CD4-positive, CD25-positive, alpha-beta regulatory T cell (primary cell): ENCODE measurements around the gene RIC1. TPM values are rescaled to one million over a fixed set of nuclear protein-coding genes. Genes with fewer than 3 reads are reported as not detected.
A peak's percentile ranks its signal among the peaks of the same experiment; 100 is the strongest.
"Not testable (repeated sequence)": the region's sequence is repeated elsewhere in the genome, so short reads cannot be mapped to it uniquely, and the experiment has no call there.

Source experiments
- ATAC-seq, 2 donors: fragments of 150-1000 bp; cut with Tn5 transposase; one replicate each; pipeline ENCODE4 v1.10.0; 2021; ENCODE audit warnings: low read depth in 2 of 2, moderate number of reproducible peaks in 2 of 2, moderate library complexity in 1 of 2
- DNase-seq, 3 donors: peaks; one replicate each; pipeline versions ENCODE4 v3.0.0 to v3.0.0-alpha.2; 2012 to 2022; ENCODE audit warnings: mixed read lengths in 1 of 3
- H3K27ac ChIP-seq: one replicate; pipeline ENCODE4 v1.7.0; 2013; ENCODE audit warnings: mild to moderate bottlenecking, low read length; ENCODE audit not compliant: insufficient read depth, poor library complexity, severe bottlenecking
- H3K27me3 ChIP-seq: one replicate; pipeline ENCODE4 v1.7.0; 2013; ENCODE audit warnings: low read length; ENCODE audit not compliant: control insufficient read depth, insufficient read depth
- H3K36me3 ChIP-seq: one replicate; pipeline ENCODE4 v1.7.0; 2013; ENCODE audit warnings: mild to moderate bottlenecking, low read length, moderate library complexity; ENCODE audit not compliant: control insufficient read depth, insufficient read depth
- H3K4me1 ChIP-seq: 2 replicates; pipeline ENCODE4 v1.7.0; 2013; ENCODE audit warnings: mild to moderate bottlenecking, low read length; ENCODE audit not compliant: insufficient read depth, control insufficient read depth, poor library complexity, severe bottlenecking
- H3K4me3 ChIP-seq: one replicate; pipeline ENCODE4 v1.7.0; 2013; ENCODE audit warnings: low read depth, mild to moderate bottlenecking, low read length, moderate library complexity
- H3K9me3 ChIP-seq, 2 experiments: 1 replicate in 1 of 2; 2 replicates in 1 of 2; pipeline ENCODE4 v1.7.0; 2013; ENCODE audit warnings: low read length in 2 of 2, mild to moderate bottlenecking in 1 of 2, moderate library complexity in 1 of 2; ENCODE audit not compliant: control insufficient read depth in 2 of 2
- H3K27ac Mint-ChIP-seq, 3 donors: one replicate each; pipeline ENCODE4 v1.8.0; 2020 to 2022; ENCODE audit warnings: mild to moderate bottlenecking in 3 of 3, mixed read lengths in 3 of 3, moderate library complexity in 2 of 3
- H3K27me3 Mint-ChIP-seq: one replicate; pipeline ENCODE4 v1.8.0; 2022; ENCODE audit warnings: mild to moderate bottlenecking, mixed read lengths
- H3K36me3 Mint-ChIP-seq: one replicate; pipeline ENCODE4 v1.8.0; 2020; ENCODE audit warnings: mixed read lengths
- H3K4me1 Mint-ChIP-seq, 4 donors: one replicate each; pipeline ENCODE4 v1.8.0; 2020 to 2022; ENCODE audit warnings: mixed read lengths in 4 of 4, mild to moderate bottlenecking in 1 of 4
- H3K4me3 Mint-ChIP-seq, 4 donors: one replicate each; pipeline ENCODE4 v1.8.0; 2020 to 2022; ENCODE audit warnings: mild to moderate bottlenecking in 4 of 4, mixed read lengths in 4 of 4, moderate library complexity in 3 of 4
- H3K9me3 Mint-ChIP-seq, 7 donors: one replicate each; pipeline ENCODE4 v1.8.0; 2020 to 2022; ENCODE audit warnings: mixed read lengths in 7 of 7, mild to moderate bottlenecking in 3 of 7, moderate library complexity in 2 of 7
- polyA plus RNA-seq, 4 donors: library from polyadenylated mRNA; unstranded; fragments of 300-500 nt; fragmentation: Illumina TruSeq; gene quantifications; one replicate each; pipeline ENCODE4 v1.2.3, GENCODE V29; 2021
- total RNA-seq: library from RNA; stranded (reverse); gene quantifications from one replicate; pipeline ENCODE4 v1.2.3, GENCODE V29; 2022

Gene RIC1, protein sequence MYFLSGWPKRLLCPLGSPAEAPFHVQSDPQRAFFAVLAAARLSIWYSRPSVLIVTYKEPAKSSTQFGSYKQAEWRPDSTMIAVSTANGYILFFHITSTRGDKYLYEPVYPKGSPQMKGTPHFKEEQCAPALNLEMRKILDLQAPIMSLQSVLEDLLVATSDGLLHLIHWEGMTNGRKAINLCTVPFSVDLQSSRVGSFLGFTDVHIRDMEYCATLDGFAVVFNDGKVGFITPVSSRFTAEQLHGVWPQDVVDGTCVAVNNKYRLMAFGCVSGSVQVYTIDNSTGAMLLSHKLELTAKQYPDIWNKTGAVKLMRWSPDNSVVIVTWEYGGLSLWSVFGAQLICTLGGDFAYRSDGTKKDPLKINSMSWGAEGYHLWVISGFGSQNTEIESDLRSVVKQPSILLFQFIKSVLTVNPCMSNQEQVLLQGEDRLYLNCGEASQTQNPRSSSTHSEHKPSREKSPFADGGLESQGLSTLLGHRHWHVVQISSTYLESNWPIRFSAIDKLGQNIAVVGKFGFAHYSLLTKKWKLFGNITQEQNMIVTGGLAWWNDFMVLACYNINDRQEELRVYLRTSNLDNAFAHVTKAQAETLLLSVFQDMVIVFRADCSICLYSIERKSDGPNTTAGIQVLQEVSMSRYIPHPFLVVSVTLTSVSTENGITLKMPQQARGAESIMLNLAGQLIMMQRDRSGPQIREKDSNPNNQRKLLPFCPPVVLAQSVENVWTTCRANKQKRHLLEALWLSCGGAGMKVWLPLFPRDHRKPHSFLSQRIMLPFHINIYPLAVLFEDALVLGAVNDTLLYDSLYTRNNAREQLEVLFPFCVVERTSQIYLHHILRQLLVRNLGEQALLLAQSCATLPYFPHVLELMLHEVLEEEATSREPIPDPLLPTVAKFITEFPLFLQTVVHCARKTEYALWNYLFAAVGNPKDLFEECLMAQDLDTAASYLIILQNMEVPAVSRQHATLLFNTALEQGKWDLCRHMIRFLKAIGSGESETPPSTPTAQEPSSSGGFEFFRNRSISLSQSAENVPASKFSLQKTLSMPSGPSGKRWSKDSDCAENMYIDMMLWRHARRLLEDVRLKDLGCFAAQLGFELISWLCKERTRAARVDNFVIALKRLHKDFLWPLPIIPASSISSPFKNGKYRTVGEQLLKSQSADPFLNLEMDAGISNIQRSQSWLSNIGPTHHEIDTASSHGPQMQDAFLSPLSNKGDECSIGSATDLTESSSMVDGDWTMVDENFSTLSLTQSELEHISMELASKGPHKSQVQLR (N-terminal part only)
- total RNA-seq: 29.9 TPM
- 1 to 10 TPM; 5.0 to 8.8 (median 6.4) TPM for polyA plus RNA-seq

DNA sequence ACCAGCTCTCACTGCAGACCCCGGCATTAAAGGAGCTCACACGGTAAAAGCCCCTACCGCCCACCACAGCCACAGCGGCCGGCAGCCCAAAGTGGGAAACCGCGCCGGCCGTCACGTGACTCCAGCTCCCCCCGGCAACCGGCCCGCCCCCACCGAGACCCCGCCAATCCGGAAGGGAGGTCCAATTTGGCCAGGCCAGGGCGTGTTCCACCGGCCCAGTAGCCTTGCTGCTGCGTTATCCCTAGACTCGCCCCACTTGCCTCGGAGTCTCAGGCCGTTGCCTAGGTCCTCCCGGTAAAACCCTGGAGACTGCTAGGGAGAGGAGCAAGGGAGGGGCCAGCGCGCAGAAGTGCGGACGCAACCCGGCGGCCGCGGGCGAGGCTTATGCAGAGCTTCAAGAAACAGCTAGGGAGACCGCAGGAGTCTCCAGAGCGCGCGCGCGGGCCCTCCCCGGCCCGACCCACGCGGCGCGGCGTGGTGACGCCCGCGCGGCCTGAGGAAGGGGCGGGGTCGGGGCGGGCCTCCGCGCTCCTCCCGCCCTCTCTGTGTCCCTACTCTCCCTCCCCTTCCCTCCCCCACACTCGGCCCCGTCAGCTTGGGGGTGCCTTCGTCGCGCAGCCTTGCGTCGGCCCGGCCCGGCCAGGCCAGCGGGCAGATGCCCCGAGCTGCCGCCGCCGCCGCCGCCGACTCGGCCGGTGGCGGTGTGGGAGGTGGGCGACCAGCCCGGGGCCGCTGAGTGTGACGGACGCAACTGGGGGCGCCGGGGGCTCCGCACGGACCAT is at the start of gene RIC1:
Gene RIC1 (plus strand): TSS at position 578 of the 782 bp plus-strand sequence. CDS start 203 bp downstream, at position 781.
- Histone ChIP-seq H3K27ac (peak within 1 kb of the TSS; percentile 93), H3K27me3 (no peaks in the 10 kb centered on the region), H3K36me3 (no peaks in the 10 kb centered on the region), H3K4me1 (peaks cover 75% of the 10 kb centered on the region), H3K9me3 (no peaks in the 10 kb centered on the region), H3K4me3 (peak within 1 kb of the TSS; percentile 97)
- Mint-ChIP-seq H3K9me3 (no peaks in the 10 kb centered on the region), H3K36me3 (peaks cover 5% of the 10 kb centered on the region), H3K27ac (peak within 1 kb of the TSS; percentile 96 to 99 (median 97)), H3K4me1 (peaks cover 38 to 77% (median 60%) of the 10 kb centered on the region in 4 donors), H3K4me3 (peak within 1 kb of the TSS; percentile 98 to 100 (median 98)), H3K27me3 (peaks cover 5% of the 10 kb centered on the region)
- DNase-seq (peak; percentile 84 to 96 (median 88)), ATAC-seq (peak; percentile 92 to 93)

DNA sequence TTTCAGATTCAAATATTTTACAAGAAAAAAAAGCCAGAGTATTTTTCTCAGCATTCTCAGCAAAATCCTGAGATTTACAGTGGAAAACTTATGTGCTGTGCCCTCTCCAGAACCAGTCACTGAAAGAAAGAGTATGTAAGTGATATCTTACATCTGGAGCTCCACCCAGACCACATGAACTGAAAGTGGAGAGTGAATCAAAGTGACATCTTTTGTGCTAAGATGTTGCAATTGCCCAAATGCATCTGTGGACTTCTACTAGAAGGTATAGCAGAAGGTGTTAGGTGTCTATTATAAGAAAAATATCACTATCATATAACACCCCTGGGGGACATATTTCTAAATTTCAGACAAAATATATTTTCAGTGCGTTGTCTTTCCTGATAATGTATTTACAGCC is 49.0 kb upstream of the RIC1 start:
- Mint-ChIP-seq H3K4me1 (peaks cover 5 to 9% (median 8%) of the 10 kb centered on the region in 4 donors), H3K9me3 (peaks cover 0 to 2% (median 0%) of the 10 kb centered on the region in 7 donors), H3K27me3 (no peaks in the 10 kb centered on the region), H3K27ac (no peak overlapping the region), H3K4me3 (no peak overlapping the region), H3K36me3 (peaks cover 15% of the 10 kb centered on the region)
- no peak overlapping the region for H3K27ac ChIP-seq
- no peaks in the 10 kb centered on the region for H3K27me3 ChIP-seq
- no peak for DNase-seq
- no peak overlapping the region for H3K4me3 ChIP-seq
- no peaks in the 10 kb centered on the region for H3K36me3 ChIP-seq
- no peak for ATAC-seq
- no peaks in the 10 kb centered on the region for H3K4me1 ChIP-seq
- H3K9me3 ChIP-seq: no peaks in the 10 kb centered on the region

DNA sequence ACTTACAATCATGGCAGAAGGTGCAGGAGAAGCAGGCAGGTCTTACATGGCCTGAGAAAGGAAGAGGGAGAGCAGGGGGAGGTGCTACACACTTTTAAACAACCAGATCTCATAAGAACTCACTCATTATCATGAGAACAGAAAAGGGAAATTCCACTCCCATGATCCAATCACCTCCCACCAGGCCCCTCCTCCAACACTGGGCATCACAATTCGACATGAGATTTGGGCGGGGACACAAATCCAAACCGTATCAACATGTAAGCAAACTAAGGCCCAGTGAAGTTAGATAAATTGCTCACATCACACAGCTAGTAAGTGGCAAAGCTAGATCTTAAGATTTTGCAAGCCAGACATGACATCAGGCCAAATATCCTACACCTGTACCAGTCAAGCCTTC is 48.3 kb upstream of the RIC1 start:
- Histone ChIP-seq H3K4me1 (no peaks in the 10 kb centered on the region), H3K27ac (no peak overlapping the region), H3K36me3 (no peaks in the 10 kb centered on the region), H3K9me3 (no peaks in the 10 kb centered on the region), H3K4me3 (no peak overlapping the region), H3K27me3 (no peaks in the 10 kb centered on the region)
- Mint-ChIP-seq H3K36me3 (peaks cover 10% of the 10 kb centered on the region), H3K27me3 (no peaks in the 10 kb centered on the region), H3K27ac (peak overlapping the region in 1 of 3 donors; percentile 45), H3K4me3 (no peak overlapping the region), H3K4me1 (peaks cover 5 to 11% (median 8%) of the 10 kb centered on the region in 4 donors), H3K9me3 (peaks cover 0 to 2% (median 0%) of the 10 kb centered on the region in 7 donors)
- ATAC-seq (no peak), DNase-seq (no peak)

DNA sequence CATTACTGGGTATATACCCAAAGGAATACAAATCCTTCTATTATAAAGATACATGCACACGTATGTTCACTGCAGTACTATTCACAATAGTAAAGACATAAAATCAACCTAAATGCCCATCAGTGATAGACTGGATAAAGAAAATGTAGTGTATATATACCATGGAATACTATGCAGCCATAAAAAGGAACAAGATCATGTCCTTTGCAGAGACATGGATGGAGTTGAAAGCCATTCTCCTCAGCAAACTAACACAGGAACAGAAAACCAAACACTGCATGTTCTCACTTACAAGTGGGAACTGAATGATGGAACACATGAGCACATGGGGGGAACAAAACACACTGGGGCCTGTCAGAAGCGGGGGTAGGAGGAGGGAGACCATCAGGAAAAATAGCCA is 47.2 kb upstream of the RIC1 start:
- DNase-seq, H3K27me3 ChIP-seq, H3K4me1 ChIP-seq, H3K27ac ChIP-seq, H3K4me3 ChIP-seq, H3K36me3 ChIP-seq, ATAC-seq, H3K9me3 ChIP-seq, H3K4me3 Mint-ChIP-seq, H3K9me3 Mint-ChIP-seq, H3K27me3 Mint-ChIP-seq: not testable (repeated sequence)
- H3K36me3 Mint-ChIP-seq: peaks cover 10% of the 10 kb centered on the region
- H3K4me1 Mint-ChIP-seq: peaks cover 14 to 21% (median 17%) of the 10 kb centered on the region in 4 donors
- peak overlapping the region in 1 of 3 donors; percentile 16 for H3K27ac Mint-ChIP-seq

DNA sequence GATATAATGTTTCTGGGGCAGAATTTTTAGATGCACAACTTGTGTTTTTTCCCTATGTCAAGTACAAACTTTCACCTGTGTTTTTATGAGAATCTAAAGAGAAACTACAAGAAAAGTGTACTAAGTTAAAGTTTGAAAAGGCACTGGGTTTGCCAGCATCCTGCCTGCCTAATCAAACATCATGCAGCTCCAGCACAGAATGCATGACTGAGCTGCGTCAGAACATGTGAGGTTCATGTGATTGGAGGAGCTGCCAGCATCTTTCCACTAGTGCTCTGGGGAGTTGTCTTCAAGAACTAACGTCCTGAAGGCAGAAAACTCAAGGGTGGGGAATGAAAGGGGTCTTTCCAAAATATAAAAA is 46.1 kb upstream of the RIC1 start:
- H3K4me3 ChIP-seq: no peak overlapping the region
- Mint-ChIP-seq H3K27ac (peak overlapping the region in 2 of 3 donors; percentile 45 to 85), H3K27me3 (no peaks in the 10 kb centered on the region), H3K4me1 (peaks cover 19 to 31% (median 24%) of the 10 kb centered on the region in 4 donors), H3K4me3 (no peak overlapping the region), H3K9me3 (peaks cover 0 to 2% (median 0%) of the 10 kb centered on the region in 7 donors), H3K36me3 (peaks cover 10% of the 10 kb centered on the region)
- peak in 1 of 2 donors; percentile 59 for ATAC-seq
- peaks cover 10% of the 10 kb centered on the region for H3K4me1 ChIP-seq
- H3K27me3 ChIP-seq: no peaks in the 10 kb centered on the region
- no peak overlapping the region for H3K27ac ChIP-seq
- H3K36me3 ChIP-seq: no peaks in the 10 kb centered on the region
- DNase-seq: peak in 2 of 3 donors; percentile 32 to 69
- H3K9me3 ChIP-seq: no peaks in the 10 kb centered on the region

DNA sequence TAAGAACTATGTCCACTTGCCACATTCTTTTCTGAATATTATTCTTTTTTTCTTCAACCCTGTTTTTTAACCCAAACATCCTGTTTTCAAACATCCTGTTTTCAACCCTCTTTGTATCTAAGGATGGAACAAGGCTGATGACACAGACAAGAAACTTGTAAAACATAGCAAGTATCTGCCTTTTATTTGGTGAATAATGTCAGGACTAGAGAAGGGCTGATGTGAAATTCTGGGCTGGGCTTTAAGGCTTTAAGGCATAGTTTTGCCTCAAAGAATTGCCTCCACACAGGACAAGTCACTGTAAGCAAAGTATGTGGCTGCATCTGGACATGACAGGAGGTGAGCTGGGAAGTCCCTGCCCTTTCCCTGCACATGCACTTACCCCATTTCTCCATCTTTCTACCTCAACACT is 42.5 kb upstream of the RIC1 start:
- H3K4me1 Mint-ChIP-seq: peaks cover 16 to 30% (median 26%) of the 10 kb centered on the region in 4 donors
- peaks cover 1% of the 10 kb centered on the region for H3K27me3 ChIP-seq
- H3K4me3 ChIP-seq: peak overlapping the region; percentile 23
- no peaks in the 10 kb centered on the region for H3K36me3 ChIP-seq
- H3K27me3 Mint-ChIP-seq: no peaks in the 10 kb centered on the region
- peaks cover 10% of the 10 kb centered on the region for H3K4me1 ChIP-seq
- ATAC-seq (peak; percentile 16 to 45), DNase-seq (peak in 2 of 3 donors; percentile 31 to 57)
- no peaks in the 10 kb centered on the region for H3K9me3 ChIP-seq
- H3K36me3 Mint-ChIP-seq: peaks cover 3% of the 10 kb centered on the region
- H3K4me3 Mint-ChIP-seq: peak overlapping the region in 2 of 4 donors; percentile 4 to 6
- H3K9me3 Mint-ChIP-seq: peaks cover 0 to 2% (median 0%) of the 10 kb centered on the region in 7 donors
- peak overlapping the region; percentile 34 to 91 (median 72) for H3K27ac Mint-ChIP-seq
- no peak overlapping the region for H3K27ac ChIP-seq
